Neural cell (in vitro differentiated cells): Measurements from ENCODE around the gene XIRP1. TPM values are rescaled to one million over a fixed set of nuclear protein-coding genes. Genes with fewer than 3 reads are reported as not detected.

ENCODE experiments used
- H2AFZ ChIP-seq: fragments of 200-600, 300-800 bp; sonication (generic), shearing (Covaris generic); 2 replicates; pipeline ENCODE4 v1.6.0; 2014; ENCODE audit warnings: low read depth, mild to moderate bottlenecking, antibody characterized with exemption, low read length, moderate library complexity
- H3F3A ChIP-seq: fragments of 200-600 bp; shearing (Covaris generic); 2 replicates; pipeline ENCODE4 v1.6.1; 2016; ENCODE audit warnings: mild to moderate bottlenecking, moderate library complexity, mixed read lengths, antibody characterized with exemption, low read length; ENCODE audit not compliant: insufficient read depth, poor library complexity, severe bottlenecking
- H3K27ac ChIP-seq: fragments of 200-600, 300-800 bp; sonication (generic), shearing (Covaris generic); 2 replicates; pipeline ENCODE4 v1.5.1; 2014; ENCODE audit warnings: mild to moderate bottlenecking, low read length, moderate library complexity
- H3K27me3 ChIP-seq: fragments of 300-800, 200-600 bp; sonication (generic), shearing (Covaris generic); 2 replicates; pipeline ENCODE4 v1.6.0; 2014; ENCODE audit warnings: mild to moderate bottlenecking, low read depth, low read length, moderate library complexity; ENCODE audit not compliant: insufficient read depth
- H3K36me3 ChIP-seq: fragments of 300-800, 200-600 bp; sonication (generic), shearing (Covaris generic); 2 replicates; pipeline ENCODE4 v1.5.1; 2014; ENCODE audit warnings: mild to moderate bottlenecking, antibody characterized with exemption, low read length, moderate library complexity; ENCODE audit not compliant: insufficient read depth
- H3K4me2 ChIP-seq: fragments of 300-800, 200-600 bp; sonication (generic), shearing (Covaris generic); 2 replicates; pipeline ENCODE4 v1.6.0; 2014; ENCODE audit warnings: mild to moderate bottlenecking, low read length
- H3K4me3 ChIP-seq: fragments of 300-800, 200-600 bp; sonication (generic), shearing (Covaris generic); 2 replicates; pipeline ENCODE4 v1.5.1; 2014; ENCODE audit warnings: mild to moderate bottlenecking, low read length, moderate library complexity
- H3K79me2 ChIP-seq: fragments of 200-600 bp; shearing (Covaris generic); replicated peaks from 2 replicates; pipeline ENCODE4 v1.6.0; 2014; ENCODE audit warnings: mild to moderate bottlenecking, low read length, moderate library complexity; ENCODE audit not compliant: insufficient read depth
- H3K9ac ChIP-seq: fragments of 300-800, 200-600 bp; sonication (generic), shearing (Covaris generic); 2 replicates; pipeline ENCODE4 v1.6.1; 2016; ENCODE audit warnings: mild to moderate bottlenecking, low read length, mixed read lengths
- H3K9me2 ChIP-seq: fragments of 200-600 bp; shearing (Covaris generic); 2 replicates; pipeline ENCODE4 v1.6.1; 2016; ENCODE audit warnings: mild to moderate bottlenecking, low read length, mixed read lengths; ENCODE audit not compliant: insufficient read depth
- H3K9me3 ChIP-seq: fragments of 200-600, 300-800 bp; sonication (generic), shearing (Covaris generic); 2 replicates; pipeline ENCODE4 v1.6.1; 2016; ENCODE audit warnings: mild to moderate bottlenecking, mixed run types, low read length, moderate library complexity, mixed read lengths
- H4K20me1 ChIP-seq: fragments of 200-600 bp; shearing (Covaris generic); 2 replicates; pipeline ENCODE4 v1.6.1; 2016; ENCODE audit warnings: mild to moderate bottlenecking, mixed run types; ENCODE audit not compliant: insufficient read depth
- EP300 ChIP-seq: fragments of 450-650 bp; conservative IDR thresholded peaks from 2 replicates; pipeline ENCODE4 v1.6.1; 2014; ENCODE audit warnings: antibody characterized with exemption, mild to moderate bottlenecking, moderate library complexity; ENCODE audit not compliant: poor library complexity, severe bottlenecking
- EZH2 ChIP-seq: fragments of 200-600, 300-800 bp; shearing (Covaris generic), sonication (generic); IDR thresholded peaks from 2 replicates; pipeline ENCODE4 v1.6.1; 2014; ENCODE audit warnings: antibody characterized with exemption, low read length, borderline replicate concordance, mild to moderate bottlenecking; ENCODE audit not compliant: insufficient read depth, poor library complexity, severe bottlenecking
- MXI1 ChIP-seq: fragments of 450-650 bp; conservative IDR thresholded peaks from 2 replicates; pipeline ENCODE4 v1.6.1; 2014; ENCODE audit warnings: antibody characterized with exemption, mild to moderate bottlenecking; ENCODE audit not compliant: poor library complexity, severe bottlenecking
- POLR2AphosphoS5 ChIP-seq: IDR thresholded peaks from 2 replicates; pipeline ENCODE4 v1.6.1; 2012
- RAD21 ChIP-seq: fragments of 450-650 bp; conservative IDR thresholded peaks from 2 replicates; pipeline ENCODE4 v1.6.1; 2014; ENCODE audit warnings: antibody characterized with exemption, mild to moderate bottlenecking, moderate library complexity
- SMC3 ChIP-seq: fragments of 450-650 bp; conservative IDR thresholded peaks from 2 replicates; pipeline ENCODE4 v1.6.1; 2014; ENCODE audit warnings: antibody characterized with exemption, mild to moderate bottlenecking, moderate library complexity; ENCODE audit not compliant: poor library complexity
- TAF1 ChIP-seq: IDR thresholded peaks from 2 replicates; pipeline ENCODE4 v1.6.1; 2012; ENCODE audit warnings: low read depth
- polyA plus RNA-seq: library from polyadenylated mRNA; depleted of rRNA; stranded (reverse); fragments of >200 nt; gene quantifications from 2 replicates; pipeline ENCODE4 v1.2.3, GENCODE V29; 2014
- TF ChIP-seq, protein P1 (sequence below): fragments of 450-650 bp; IDR thresholded peaks from 2 replicates; pipeline ENCODE4 v1.5.1; 2014; ENCODE audit warnings: antibody characterized with exemption, mild to moderate bottlenecking, moderate library complexity; ENCODE audit not compliant: poor library complexity, severe bottlenecking
- TF ChIP-seq, protein P2 (sequence below): IDR thresholded peaks from 2 replicates; pipeline ENCODE4 v1.6.1; 2012; ENCODE audit warnings: borderline replicate concordance

XIRP1 gene
- polyA plus RNA-seq, 1 donor from 2014 or later = not detected

DNA sequence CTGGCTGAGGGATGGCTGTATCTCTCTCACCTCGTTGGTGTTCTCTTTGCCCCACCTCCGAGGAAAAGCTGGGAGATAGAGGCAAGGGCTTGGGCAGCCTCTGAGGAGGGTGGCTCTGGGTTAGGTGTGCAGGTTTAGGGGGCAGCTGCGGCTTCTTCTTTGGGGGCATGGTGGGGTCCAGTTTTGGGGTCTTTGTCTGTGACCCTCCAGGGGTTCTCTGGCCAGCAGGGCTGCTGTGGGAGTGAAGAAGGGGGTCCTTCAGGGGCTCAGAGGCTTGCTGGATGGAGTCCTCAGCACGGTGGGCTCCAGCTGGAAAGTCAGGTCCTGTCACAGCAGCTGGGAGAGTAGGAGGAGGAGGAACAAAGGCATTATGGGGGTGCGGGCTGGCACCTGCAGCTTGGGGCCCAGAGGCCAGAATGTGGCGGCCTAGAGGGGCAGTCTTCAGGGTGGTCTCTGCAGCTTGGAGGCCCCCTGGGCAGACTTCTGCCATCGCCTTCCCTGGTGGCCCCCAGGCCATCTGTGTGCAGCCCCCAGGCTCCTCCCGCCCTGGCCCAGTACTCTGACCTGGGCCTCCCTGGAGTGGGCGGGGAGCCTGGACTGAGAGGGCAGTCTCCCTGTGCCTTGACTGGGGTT, 7.0 kb downstream of the XIRP1 start:
- TF ChIP-seq TAF1 = no peak
- no peak for TF ChIP-seq RAD21
- TF ChIP-seq MXI1 = no peak
- TF ChIP-seq, protein P1, sequence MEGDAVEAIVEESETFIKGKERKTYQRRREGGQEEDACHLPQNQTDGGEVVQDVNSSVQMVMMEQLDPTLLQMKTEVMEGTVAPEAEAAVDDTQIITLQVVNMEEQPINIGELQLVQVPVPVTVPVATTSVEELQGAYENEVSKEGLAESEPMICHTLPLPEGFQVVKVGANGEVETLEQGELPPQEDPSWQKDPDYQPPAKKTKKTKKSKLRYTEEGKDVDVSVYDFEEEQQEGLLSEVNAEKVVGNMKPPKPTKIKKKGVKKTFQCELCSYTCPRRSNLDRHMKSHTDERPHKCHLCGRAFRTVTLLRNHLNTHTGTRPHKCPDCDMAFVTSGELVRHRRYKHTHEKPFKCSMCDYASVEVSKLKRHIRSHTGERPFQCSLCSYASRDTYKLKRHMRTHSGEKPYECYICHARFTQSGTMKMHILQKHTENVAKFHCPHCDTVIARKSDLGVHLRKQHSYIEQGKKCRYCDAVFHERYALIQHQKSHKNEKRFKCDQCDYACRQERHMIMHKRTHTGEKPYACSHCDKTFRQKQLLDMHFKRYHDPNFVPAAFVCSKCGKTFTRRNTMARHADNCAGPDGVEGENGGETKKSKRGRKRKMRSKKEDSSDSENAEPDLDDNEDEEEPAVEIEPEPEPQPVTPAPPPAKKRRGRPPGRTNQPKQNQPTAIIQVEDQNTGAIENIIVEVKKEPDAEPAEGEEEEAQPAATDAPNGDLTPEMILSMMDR = no peak
- no peak for TF ChIP-seq SMC3
- TF ChIP-seq POLR2AphosphoS5 = no peak
- H2AFZ ChIP-seq = no peak overlapping the region
- no peak overlapping the region for H3K27ac ChIP-seq
- H3F3A ChIP-seq = no peaks in the 10 kb centered on the region
- no peaks in the 10 kb centered on the region for H3K36me3 ChIP-seq
- no peaks in the 10 kb centered on the region for H3K27me3 ChIP-seq
- no peaks in the 10 kb centered on the region for H4K20me1 ChIP-seq
- no peaks in the 10 kb centered on the region for H3K9me2 ChIP-seq
- no peaks in the 10 kb centered on the region for H3K9me3 ChIP-seq
- H3K9ac ChIP-seq = no peak overlapping the region
- no peak overlapping the region for H3K4me3 ChIP-seq
- no peaks in the 10 kb centered on the region for H3K79me2 ChIP-seq
- H3K4me2 ChIP-seq = no peak overlapping the region

GRCh38 chr3:39184968-39185285, 7.5 kb downstream of the XIRP1 start:
- Histone ChIP-seq H3K4me3 (no peak overlapping the region), H4K20me1 (no peaks in the 10 kb centered on the region), H3K9me3 (no peaks in the 10 kb centered on the region), H3K9ac (no peak overlapping the region), H3K27ac (no peak overlapping the region), H3K36me3 (no peaks in the 10 kb centered on the region), H3K79me2 (no peaks in the 10 kb centered on the region), H2AFZ (no peak overlapping the region), H3K27me3 (peaks cover 3% of the 10 kb centered on the region), H3K9me2 (no peaks in the 10 kb centered on the region), H3K4me2 (no peak overlapping the region), H3F3A (no peaks in the 10 kb centered on the region)
- TF ChIP-seq SMC3 (no peak), RAD21 (no peak), EP300 (no peak), MXI1 (no peak), TAF1 (no peak), POLR2AphosphoS5 (no peak), EZH2 (no peak)
- TF ChIP-seq, protein P2, sequence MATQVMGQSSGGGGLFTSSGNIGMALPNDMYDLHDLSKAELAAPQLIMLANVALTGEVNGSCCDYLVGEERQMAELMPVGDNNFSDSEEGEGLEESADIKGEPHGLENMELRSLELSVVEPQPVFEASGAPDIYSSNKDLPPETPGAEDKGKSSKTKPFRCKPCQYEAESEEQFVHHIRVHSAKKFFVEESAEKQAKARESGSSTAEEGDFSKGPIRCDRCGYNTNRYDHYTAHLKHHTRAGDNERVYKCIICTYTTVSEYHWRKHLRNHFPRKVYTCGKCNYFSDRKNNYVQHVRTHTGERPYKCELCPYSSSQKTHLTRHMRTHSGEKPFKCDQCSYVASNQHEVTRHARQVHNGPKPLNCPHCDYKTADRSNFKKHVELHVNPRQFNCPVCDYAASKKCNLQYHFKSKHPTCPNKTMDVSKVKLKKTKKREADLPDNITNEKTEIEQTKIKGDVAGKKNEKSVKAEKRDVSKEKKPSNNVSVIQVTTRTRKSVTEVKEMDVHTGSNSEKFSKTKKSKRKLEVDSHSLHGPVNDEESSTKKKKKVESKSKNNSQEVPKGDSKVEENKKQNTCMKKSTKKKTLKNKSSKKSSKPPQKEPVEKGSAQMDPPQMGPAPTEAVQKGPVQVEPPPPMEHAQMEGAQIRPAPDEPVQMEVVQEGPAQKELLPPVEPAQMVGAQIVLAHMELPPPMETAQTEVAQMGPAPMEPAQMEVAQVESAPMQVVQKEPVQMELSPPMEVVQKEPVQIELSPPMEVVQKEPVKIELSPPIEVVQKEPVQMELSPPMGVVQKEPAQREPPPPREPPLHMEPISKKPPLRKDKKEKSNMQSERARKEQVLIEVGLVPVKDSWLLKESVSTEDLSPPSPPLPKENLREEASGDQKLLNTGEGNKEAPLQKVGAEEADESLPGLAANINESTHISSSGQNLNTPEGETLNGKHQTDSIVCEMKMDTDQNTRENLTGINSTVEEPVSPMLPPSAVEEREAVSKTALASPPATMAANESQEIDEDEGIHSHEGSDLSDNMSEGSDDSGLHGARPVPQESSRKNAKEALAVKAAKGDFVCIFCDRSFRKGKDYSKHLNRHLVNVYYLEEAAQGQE = no peak
- TF ChIP-seq, protein P1 = no peak
